Umbilical cord (tissue), 2 donors: ENCODE results near the gene HCST. TPM values are rescaled to one million over a fixed set of nuclear protein-coding genes. Genes with fewer than 3 reads are reported as not detected.
"Not testable (repeated sequence)": the region's sequence is repeated elsewhere in the genome, so short reads cannot be mapped to it uniquely, and the experiment has no call there.

ENCODE experiments used
- DNase-seq: peaks from one replicate; pipeline ENCODE4 v3.0.0-alpha.2; 2015; ENCODE audit warnings: low spot score
- total RNA-seq: library from RNA; depleted of rRNA; stranded (reverse); fragments of >200 nt; gene quantifications from one replicate; pipeline ENCODE4 v1.2.3, GENCODE V29; 2014; ENCODE audit warnings: low replicate concordance; ENCODE audit not compliant: insufficient read depth

HCST gene
- total RNA-seq, 1 donor from 2014 or later, result not detected

GRCh38 chr19:35879770-35880317, 22.5 kb upstream of the HCST start:
- peak; percentile 92 for DNase-seq

- peak; percentile 87 for DNase-seq
These were observed 20.1 kb upstream of the HCST start for GRCh38 chr19:35882114-35882832.

- DNase-seq, result no peak
These were observed 18.4 kb upstream of the HCST start for GRCh38 chr19:35883882-35884281.

- no peak for DNase-seq
These were observed 17.0 kb upstream of the HCST start for GRCh38 chr19:35885225-35885738.

DNA sequence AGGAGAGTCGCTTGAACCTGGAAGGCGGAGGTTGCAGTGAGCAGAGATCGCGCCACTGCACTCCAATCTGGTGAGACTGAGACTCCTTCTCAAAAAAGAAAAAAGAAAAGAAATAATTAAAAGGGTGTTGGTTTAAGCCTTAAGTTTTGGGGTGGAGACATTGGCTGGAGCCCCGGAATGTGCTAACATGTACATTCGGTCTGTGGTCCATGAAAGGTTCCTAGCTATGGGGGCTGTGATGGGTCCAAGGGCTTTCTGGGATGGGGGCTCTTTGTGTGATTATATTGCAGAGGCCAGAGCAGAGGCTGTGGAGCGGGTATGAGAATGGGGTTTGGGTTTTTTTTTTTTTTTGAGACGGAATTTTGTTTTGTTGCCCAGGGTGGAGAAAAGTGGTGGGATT, 16.4 kb upstream of the HCST start:
- DNase-seq, result no peak

GRCh38 chr19:35887197-35887596, 15.1 kb upstream of the HCST start:
- no peak for DNase-seq

GRCh38 chr19:35888398-35888797, 13.9 kb upstream of the HCST start:
- no peak for DNase-seq

DNA sequence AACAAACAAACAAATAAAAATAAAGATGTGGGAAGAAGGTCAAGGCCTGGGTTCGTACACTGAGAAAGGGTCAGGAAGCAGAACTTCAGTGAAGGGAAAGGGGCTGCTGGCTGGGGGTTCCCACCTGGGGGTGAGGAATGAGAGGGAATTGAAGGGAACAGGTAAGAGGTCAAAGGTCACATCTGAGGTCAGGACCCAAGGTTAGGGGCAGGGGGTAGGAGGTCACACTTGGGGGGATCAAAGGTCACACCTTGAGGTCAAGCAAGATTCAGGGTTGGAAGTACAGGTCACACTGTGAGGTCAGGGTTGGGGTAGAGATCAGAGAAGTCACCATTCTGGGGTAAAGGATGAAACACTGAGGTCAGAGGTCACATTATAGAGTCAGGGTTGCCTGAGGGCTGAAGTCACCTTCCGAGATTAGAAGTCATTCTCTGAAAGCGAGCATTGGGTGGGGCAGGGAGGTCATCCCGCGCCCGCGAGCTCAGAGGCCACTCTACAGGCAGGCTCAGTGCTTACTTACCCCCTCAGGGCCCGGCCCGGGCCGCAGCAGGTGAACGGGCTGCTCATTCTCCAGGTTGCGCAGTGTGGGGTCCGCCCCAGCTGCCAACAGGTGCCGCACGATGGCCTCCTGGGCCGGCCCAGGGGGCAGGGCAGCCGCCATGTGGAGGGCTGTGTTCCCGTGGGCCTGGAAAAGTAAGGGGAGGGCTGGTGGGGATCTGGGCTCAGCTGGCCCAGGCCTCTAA, 12.8 kb upstream of the HCST start:
- no peak for DNase-seq

- DNase-seq, result no peak
These were observed 12.1 kb upstream of the HCST start for GRCh38 chr19:35890113-35890650.

- not testable (repeated sequence) for DNase-seq
These were observed 10.5 kb upstream of the HCST start for GRCh38 chr19:35891819-35892218.

GRCh38 chr19:35894342-35894741, 8.0 kb upstream of the HCST start:
- no peak for DNase-seq

DNA sequence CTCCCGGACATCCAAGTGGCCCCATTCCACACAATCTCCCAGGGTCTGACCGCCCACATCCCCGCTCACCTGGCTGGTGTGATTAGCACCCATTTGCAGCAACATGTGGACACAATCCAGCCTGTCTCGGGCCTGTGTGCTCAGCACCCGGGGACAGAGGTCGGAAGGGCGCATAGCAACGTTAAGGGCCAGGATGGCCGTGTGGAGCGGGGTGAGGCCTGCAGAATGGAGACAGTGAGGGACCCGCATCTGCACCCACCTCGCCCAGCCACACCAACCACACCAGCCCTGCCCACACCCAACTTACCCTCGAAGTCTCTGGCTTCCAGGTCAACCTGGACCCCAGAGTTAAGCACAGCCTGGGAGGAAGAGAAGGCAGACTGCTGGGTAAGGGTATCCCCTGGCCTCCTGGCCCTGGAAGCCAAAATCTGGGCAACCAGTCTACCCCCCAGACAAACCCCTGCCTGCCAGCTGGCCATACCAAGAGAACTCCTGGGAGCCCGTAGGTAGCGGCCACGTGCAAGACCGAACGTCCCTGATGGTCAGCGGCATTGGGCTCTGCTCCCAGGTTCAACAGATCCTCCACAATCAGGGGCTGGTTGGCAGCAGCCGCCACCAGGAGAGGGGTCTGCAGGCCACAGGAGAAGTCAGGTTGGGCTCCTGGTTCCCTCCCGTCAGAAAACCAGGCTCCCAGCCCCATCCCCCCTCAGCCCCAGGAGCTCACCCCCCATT, 6.3 kb upstream of the HCST start:
- DNase-seq, result no peak

- no peak for DNase-seq
These were observed 5.7 kb upstream of the HCST start for GRCh38 chr19:35896643-35897040.

GRCh38 chr19:35897706-35898451, 4.5 kb upstream of the HCST start:
- DNase-seq, result no peak

GRCh38 chr19:35898499-35898809, 3.9 kb upstream of the HCST start:
- no peak for DNase-seq

DNA sequence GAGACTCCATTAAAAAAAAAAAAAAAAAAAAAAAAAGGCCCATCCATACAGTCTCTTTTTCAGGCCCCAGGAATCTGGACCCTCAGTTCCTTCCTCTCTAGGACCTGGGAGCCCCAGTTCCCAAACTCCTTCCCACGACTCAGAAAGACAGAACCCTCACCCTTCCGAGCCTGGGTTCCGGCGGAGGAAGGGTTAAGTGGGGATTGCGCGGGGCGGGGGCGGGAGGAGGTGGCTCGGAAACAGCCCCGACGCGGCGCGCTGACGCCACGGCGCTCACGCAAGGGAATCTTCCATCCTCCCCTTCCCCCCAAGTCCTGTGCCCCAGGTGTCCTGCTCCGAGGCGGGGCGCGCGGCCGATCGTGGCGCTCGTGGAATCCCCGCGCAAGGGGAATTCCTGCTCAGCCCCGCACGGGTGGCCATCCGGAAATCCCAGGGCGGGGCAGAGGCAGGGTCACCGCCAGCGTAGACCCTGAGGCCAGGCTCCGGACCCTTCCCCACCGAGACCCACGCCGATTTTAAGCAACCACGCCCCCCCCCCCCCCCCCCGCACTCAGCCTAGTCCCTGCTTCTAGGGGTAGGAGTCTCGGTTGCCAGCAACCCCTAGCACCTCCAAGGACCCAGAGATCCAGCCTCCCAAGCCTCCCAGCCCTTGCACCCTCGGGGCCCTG, 2.6 kb upstream of the HCST start:
- peak; percentile 88 for DNase-seq

DNA sequence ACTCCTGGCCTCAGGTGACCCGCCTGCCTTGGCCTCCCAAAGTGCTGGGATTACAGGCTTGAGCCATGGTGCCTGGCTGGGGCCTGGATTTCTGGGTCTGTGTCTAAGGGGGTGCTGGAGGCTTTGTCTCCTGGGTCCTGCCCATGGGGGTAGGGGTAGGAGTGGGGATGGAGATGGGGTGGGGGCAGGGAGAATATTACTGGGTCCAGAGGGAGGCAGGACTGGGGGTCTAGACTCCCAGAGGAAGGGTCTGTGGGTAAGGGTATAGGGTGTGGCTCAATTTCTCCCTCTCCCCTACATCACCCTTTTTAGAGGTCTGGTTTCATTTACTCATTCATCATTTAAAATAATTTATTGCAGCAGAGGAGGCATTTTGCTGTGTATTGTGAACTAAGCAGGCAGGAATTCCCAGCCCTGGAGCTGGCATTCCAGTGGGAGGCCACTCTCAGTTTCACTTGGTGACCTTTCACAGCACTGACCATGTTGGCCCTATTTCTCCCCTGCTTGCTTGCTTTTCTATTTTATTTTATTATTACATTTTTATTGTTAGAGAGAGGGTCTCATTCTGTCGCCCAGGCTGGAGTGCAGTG, 1.2 kb upstream of the HCST start:
- peak; percentile 69 for DNase-seq

- no peak for DNase-seq
These were observed 644 bp downstream of the HCST start for GRCh38 chr19:35902870-35903475.

DNA sequence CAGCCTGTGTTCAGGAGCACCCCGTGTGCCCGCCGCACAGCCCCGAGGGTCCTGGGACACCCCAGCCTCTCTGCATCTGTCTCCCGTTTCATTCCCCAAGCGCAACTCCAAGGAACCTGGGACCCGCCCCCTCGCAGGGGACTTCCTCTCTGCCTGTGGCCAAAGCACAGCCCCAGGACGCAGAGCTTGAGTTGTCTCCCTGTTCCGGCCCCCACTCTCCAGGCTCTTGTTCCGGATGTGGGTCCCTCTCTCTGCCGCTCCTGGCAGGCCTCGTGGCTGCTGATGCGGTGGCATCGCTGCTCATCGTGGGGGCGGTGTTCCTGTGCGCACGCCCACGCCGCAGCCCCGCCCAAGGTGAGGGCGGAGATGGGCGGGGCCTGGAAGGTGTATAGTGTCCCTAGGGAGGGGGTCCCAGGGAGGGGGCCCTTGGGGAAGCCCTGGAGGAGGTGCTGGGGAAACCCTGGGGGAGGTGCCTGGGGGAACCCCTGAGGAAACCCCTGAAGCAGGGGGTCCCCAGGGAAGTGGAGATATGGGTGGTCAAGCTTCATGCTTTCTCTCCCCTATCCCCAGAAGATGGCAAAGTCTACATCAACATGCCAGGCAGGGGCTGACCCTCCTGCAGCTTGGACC, 1.3 kb downstream of the HCST start:
- peak; percentile 79 for DNase-seq
